CD4-positive, alpha-beta T cell (primary cell): ENCODE measurements around the gene GFY. TPM values are rescaled to one million over a fixed set of nuclear protein-coding genes. Genes with fewer than 3 reads are reported as not detected.
A peak's percentile ranks its signal among the peaks of the same experiment; 100 is the strongest.
"Not testable (repeated sequence)": the region's sequence is repeated elsewhere in the genome, so short reads cannot be mapped to it uniquely, and the experiment has no call there.

Experiments
- ATAC-seq: fragments of 200-7000 bp; cut with Tn5 transposase; one replicate; pipeline ENCODE4 v1.10.0; 2022; ENCODE audit warnings: mild to moderate bottlenecking; ENCODE audit not compliant: poor library complexity
- CTCF ChIA-PET: fragments of 350-600 bp; sonication (Branson Sonifier 250); formaldehyde crosslinking; loops from one replicate; lab custom pipeline; 2021; ENCODE audit warnings: antibody characterized with exemption, inconsistent platforms; lab: Charles Lee
- POLR2A ChIA-PET: fragments of 350-600 bp; sonication (Branson Sonifier 250); formaldehyde crosslinking; loops from one replicate; lab custom pipeline; 2021; ENCODE audit warnings: antibody characterized with exemption, inconsistent platforms; lab: Charles Lee
- DNase-seq, 14 experiments: peaks; one replicate each; pipeline ENCODE4 v3.0.0-alpha.2; 2013 to 2020; ENCODE audit warnings: mixed read lengths in 2 of 14
- H3K27ac ChIP-seq, 2 donors: one replicate each; pipeline versions ENCODE4 v1.5.1 to v1.7.0; 2013; ENCODE audit warnings: low read length in 2 of 2, low read depth in 1 of 2, mild to moderate bottlenecking in 1 of 2
- H3K27me3 ChIP-seq, 2 experiments: 1 replicate in 1 of 2; 2 replicates in 1 of 2; pipeline versions ENCODE4 v1.6.1 to v1.7.0; 2013; ENCODE audit warnings: low read length in 2 of 2, control low read depth in 1 of 2, mild to moderate bottlenecking in 1 of 2, moderate library complexity in 1 of 2; ENCODE audit not compliant: insufficient read depth in 2 of 2, control insufficient read depth in 1 of 2
- H3K36me3 ChIP-seq: one replicate; pipeline ENCODE4 v1.6.1; 2013; ENCODE audit warnings: low read length, control low read depth; ENCODE audit not compliant: insufficient read depth
- H3K4me1 ChIP-seq: one replicate; pipeline ENCODE4 v1.6.1; 2013; ENCODE audit warnings: low read length, control low read depth; ENCODE audit not compliant: insufficient read depth
- H3K4me3 ChIP-seq: one replicate; pipeline ENCODE4 v1.5.1; 2013; ENCODE audit warnings: mild to moderate bottlenecking, low read length, moderate library complexity
- H3K9me3 ChIP-seq, 2 experiments: 1 replicate in 1 of 2; 2 replicates in 1 of 2; pipeline versions ENCODE4 v1.6.1 to v1.7.0; 2013; ENCODE audit warnings: low read length in 2 of 2, mild to moderate bottlenecking in 2 of 2, control low read depth in 1 of 2, moderate library complexity in 1 of 2; ENCODE audit not compliant: control insufficient read depth in 1 of 2, insufficient read depth in 1 of 2
- H3K27ac Mint-ChIP-seq: one replicate; pipeline ENCODE4 v1.8.0; 2020; ENCODE audit warnings: mixed read lengths
- H3K27me3 Mint-ChIP-seq: one replicate; pipeline ENCODE4 v1.8.0; 2021; ENCODE audit warnings: mixed read lengths
- H3K36me3 Mint-ChIP-seq: one replicate; pipeline ENCODE4 v1.8.0; 2021; ENCODE audit warnings: low read depth, mixed read lengths
- H3K4me1 Mint-ChIP-seq: one replicate; pipeline ENCODE4 v1.8.0; 2021; ENCODE audit warnings: low read depth, mixed read lengths
- H3K4me3 Mint-ChIP-seq: one replicate; pipeline ENCODE4 v1.8.0; 2020; ENCODE audit warnings: mild to moderate bottlenecking, mixed read lengths
- H3K9me3 Mint-ChIP-seq: one replicate; pipeline ENCODE4 v1.8.0; 2020; ENCODE audit warnings: mixed read lengths
- CTCF ChIP-seq: fragments of 200-600 bp; IDR thresholded peaks from one replicate; pipeline ENCODE4 v1.8.0; 2022; ENCODE audit warnings: antibody characterized with exemption, mild to moderate bottlenecking
- intact Hi-C, 2 experiments: fragments of 100-400 bp; cut with DNase I in 1 of 2; cut with micrococcal nuclease in 1 of 2; formaldehyde crosslinking; loops; one replicate each; pipeline versions ENCODE4 v1.15.1 to v1.9.0; 2023 to 2025; cut with DNase I, micrococcal nuclease
- total RNA-seq, 174 experiments: library from RNA in 2 of 174; stranded (reverse) in 2 of 174; gene quantifications; one replicate each; pipeline ENCODE4 v1.2.3 and lab custom pipeline; 2021 to 2026

GFY gene
- total RNA-seq, 2 experiments from 2014 or later: not detected

DNA sequence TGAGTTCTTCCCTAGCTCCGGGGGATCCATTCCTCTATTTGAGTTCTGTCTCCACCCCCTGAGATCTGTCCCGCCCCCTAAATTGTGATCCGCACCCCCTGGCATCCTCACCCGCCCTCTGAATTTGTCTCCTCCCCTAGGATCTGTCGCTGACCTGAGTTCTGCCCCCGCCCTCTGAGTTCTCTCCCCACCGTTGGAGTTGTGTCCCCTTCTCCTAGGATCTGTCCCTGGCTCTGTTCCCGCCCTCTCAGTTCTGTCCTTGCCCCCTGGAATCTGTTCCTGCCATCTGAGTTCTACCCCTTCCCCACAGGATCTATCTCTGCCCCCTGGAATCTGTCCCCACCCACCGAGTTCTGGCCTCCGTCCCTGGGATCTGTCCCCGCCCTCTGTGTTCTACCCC lies 17.2 kb downstream of the GFY start:
- H3K36me3 ChIP-seq: peaks cover 10% of the 10 kb centered on the region
- H3K27ac Mint-ChIP-seq: no peak overlapping the region
- intact Hi-C loops: loop anchor here in 1 of 2 experiments (5.0 to 10.0 kb wide), 2 partner anchors 110 to 448 kb away; partner anchors contain the start of genes GYS1 and RUVBL2
- H3K4me1 ChIP-seq: peaks cover 36% of the 10 kb centered on the region
- peak overlapping the region; percentile 85 for H3K4me3 Mint-ChIP-seq
- no peak for TF ChIP-seq CTCF
- CTCF ChIA-PET: interaction anchor here (0.9 to 3.9 kb wide), 6 partner anchors 11 to 51 kb away, joined by 3 to 19 read pairs (median 4); no protein-coding TSS in a partner anchor
- H3K9me3 ChIP-seq: no peaks in the 10 kb centered on the region
- DNase-seq (peak in 2 of 14 experiments; percentile 6 to 55), ATAC-seq (no peak)
- H3K36me3 Mint-ChIP-seq: peaks cover 24% of the 10 kb centered on the region
- POLR2A ChIA-PET: interaction anchor here (1.1 to 1.9 kb wide), 5 partner anchors 11 to 51 kb away, joined by 3 to 6 read pairs (median 4); partner anchors contain the start of gene ALDH16A1
- no peak overlapping the region for H3K27ac ChIP-seq
- no peak overlapping the region for H3K4me3 ChIP-seq
- peaks cover 59% of the 10 kb centered on the region for H3K27me3 Mint-ChIP-seq
- no peaks in the 10 kb centered on the region for H3K9me3 Mint-ChIP-seq
- H3K4me1 Mint-ChIP-seq: peaks cover 36% of the 10 kb centered on the region
- peaks cover 50 to 51% of the 10 kb centered on the region in 2 experiments for H3K27me3 ChIP-seq

- Histone ChIP-seq H3K4me3 (peak overlapping the region; percentile 66), H3K4me1 (peaks cover 41% of the 10 kb centered on the region), H3K27ac (no peak overlapping the region), H3K27me3 (peaks cover 45 to 46% of the 10 kb centered on the region in 2 experiments), H3K9me3 (no peaks in the 10 kb centered on the region), H3K36me3 (peaks cover 11% of the 10 kb centered on the region)
- peaks cover 36% of the 10 kb centered on the region for H3K4me1 Mint-ChIP-seq
- intact Hi-C loops: loop anchor here (1.0 to 10.0 kb wide), 7 partner anchors 8 to 448 kb away; partner anchors contain the start of genes FLT3LG (in 1 of the 2), GYS1 (in 1 of the 2), PIH1D1 (in 1 of the 2) and RUVBL2 (in 1 of the 2)
- POLR2A ChIA-PET: interaction anchor here (0.9 to 1.9 kb wide), 5 partner anchors 28 to 51 kb away, joined by 3 to 6 read pairs (median 4); no protein-coding TSS in a partner anchor
- DNase-seq (peak in 11 of 14 experiments; percentile 25 to 74 (median 51)), ATAC-seq (peak; percentile 28)
- H3K27ac Mint-ChIP-seq: peak overlapping the region; percentile 84
- peaks cover 29% of the 10 kb centered on the region for H3K36me3 Mint-ChIP-seq
- CTCF ChIA-PET: interaction anchor here (0.7 to 3.9 kb wide), 10 partner anchors 9 to 107 kb away, joined by 3 to 19 read pairs (median 4); partner anchors contain the start of genes CD37, FLT3LG and PIH1D1
- H3K9me3 Mint-ChIP-seq: no peaks in the 10 kb centered on the region
- H3K4me3 Mint-ChIP-seq: peak overlapping the region; percentile 85
- H3K27me3 Mint-ChIP-seq: peaks cover 54% of the 10 kb centered on the region
- no peak for TF ChIP-seq CTCF
Observed at GRCh38 chr19:49442771-49443365, 17.7 kb downstream of the GFY start.

DNA sequence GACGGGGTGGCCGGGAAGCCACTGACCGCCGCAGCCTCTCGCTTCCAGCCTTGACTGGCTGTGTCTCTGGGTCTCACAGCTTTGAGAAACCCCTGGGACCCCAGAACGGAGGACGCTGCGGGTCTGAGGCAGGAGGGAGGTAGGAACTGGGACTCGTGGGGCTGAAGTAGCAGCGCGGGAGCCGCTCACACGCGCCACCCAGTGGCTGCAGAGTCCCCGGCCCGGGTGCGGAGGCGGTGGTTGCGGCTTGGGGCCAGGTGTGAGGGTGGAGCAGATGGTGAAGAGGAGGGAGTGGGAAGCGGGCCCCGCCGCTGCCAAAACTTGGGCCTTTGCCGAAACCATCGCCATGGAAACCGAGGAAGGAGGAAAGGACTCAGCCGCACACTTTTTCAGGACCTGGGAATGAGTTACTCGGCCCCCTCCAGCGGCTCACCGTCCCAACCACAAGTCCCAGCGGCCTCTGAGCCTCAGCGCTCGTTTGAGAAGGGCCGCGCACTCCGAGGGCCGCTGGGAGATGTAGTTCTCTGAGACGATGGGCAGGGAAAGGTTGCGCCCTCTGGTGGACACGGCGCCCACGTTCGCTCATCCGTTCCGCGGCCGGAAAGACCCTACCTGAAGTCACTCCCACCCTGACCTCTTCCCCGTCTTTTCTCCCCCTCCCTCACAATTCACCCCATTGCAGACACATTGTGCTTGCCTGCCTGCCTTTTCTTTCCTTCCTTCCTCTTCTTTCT lies 18.3 kb downstream of the GFY start:
- Histone ChIP-seq H3K27ac (no peak overlapping the region), H3K9me3 (no peaks in the 10 kb centered on the region), H3K27me3 (peaks cover 39% of the 10 kb centered on the region in 2 experiments), H3K4me1 (peaks cover 47% of the 10 kb centered on the region), H3K4me3 (peak overlapping the region; percentile 66), H3K36me3 (peaks cover 16% of the 10 kb centered on the region)
- CTCF ChIA-PET: interaction anchor here (0.6 to 3.9 kb wide), 14 partner anchors 8 to 187 kb away, joined by 3 to 19 read pairs (median 4); partner anchors contain the start of genes CD37, FLT3LG and PIH1D1
- peak overlapping the region; percentile 85 for H3K4me3 Mint-ChIP-seq
- POLR2A ChIA-PET: interaction anchor here (0.7 to 1.9 kb wide), 7 partner anchors 26 to 52 kb away, joined by 3 to 5 read pairs (median 3); partner anchors contain the start of gene FLT3LG
- peak overlapping the region; percentile 84 for H3K27ac Mint-ChIP-seq
- peak; percentile 95 for TF ChIP-seq CTCF
- H3K27me3 Mint-ChIP-seq: peaks cover 47% of the 10 kb centered on the region
- DNase-seq: peak; percentile 89 to 96 (median 91)
- ATAC-seq: peak; percentile 89
- intact Hi-C loops: loop anchor here (1.0 to 10.0 kb wide), 7 partner anchors 8 to 449 kb away; partner anchors contain the start of genes FLT3LG (in 1 of the 2), GYS1 (in 1 of the 2), PIH1D1 (in 1 of the 2) and RUVBL2 (in 1 of the 2)
- H3K36me3 Mint-ChIP-seq: peaks cover 34% of the 10 kb centered on the region
- no peaks in the 10 kb centered on the region for H3K9me3 Mint-ChIP-seq
- peaks cover 41% of the 10 kb centered on the region for H3K4me1 Mint-ChIP-seq

DNA sequence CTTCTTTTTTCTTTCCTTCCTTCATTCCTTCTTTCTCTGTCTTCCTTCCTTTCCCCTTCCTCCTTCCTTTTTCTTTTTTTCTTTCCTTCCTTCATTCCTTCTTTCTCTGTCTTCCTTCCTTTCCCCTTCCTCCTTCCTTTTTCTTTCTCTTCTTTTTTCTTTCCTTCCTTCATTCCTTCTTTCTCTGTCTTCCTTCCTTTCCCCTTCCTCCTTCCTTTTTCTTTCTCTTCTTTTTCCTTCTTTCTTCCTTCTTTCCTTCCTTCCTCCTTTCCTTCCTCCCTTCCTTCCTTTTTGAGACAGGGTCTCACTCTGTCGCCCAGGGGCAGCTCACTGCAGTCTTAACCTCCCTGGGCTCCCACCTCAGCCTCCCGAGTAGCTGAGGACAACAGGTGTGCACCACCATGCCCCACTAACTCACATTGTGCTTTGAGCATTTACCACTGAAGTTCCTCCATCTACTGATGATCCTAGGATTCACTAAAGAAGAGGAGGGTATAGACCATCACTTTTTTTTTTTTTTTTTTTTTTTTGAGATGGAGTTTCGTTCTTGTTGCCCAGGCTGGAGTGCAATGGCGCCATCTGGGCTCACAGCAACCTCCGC lies 19.0 kb downstream of the GFY start:
- CTCF ChIA-PET: interaction anchor here (0.6 to 3.9 kb wide), 11 partner anchors 7 to 188 kb away, joined by 3 to 19 read pairs (median 5); partner anchors contain the start of genes FLT3LG and PIH1D1
- POLR2A ChIA-PET: interaction anchor here (0.7 to 1.1 kb wide), 3 partner anchors 25 to 52 kb away, joined by 3 to 5 read pairs (median 3); partner anchors contain the start of gene FLT3LG
- peaks cover 32 to 33% of the 10 kb centered on the region in 2 experiments for H3K27me3 ChIP-seq
- H3K27ac ChIP-seq, H3K9me3 Mint-ChIP-seq, ATAC-seq, H3K4me3 ChIP-seq, DNase-seq, H3K9me3 ChIP-seq: not testable (repeated sequence)
- intact Hi-C loops: loop anchor here in 1 of 2 experiments (5.0 to 10.0 kb wide), 2 partner anchors 112 to 449 kb away; partner anchors contain the start of genes GYS1 and RUVBL2
- H3K36me3 ChIP-seq: peaks cover 23% of the 10 kb centered on the region
- peaks cover 40% of the 10 kb centered on the region for H3K27me3 Mint-ChIP-seq
- H3K36me3 Mint-ChIP-seq: peaks cover 38% of the 10 kb centered on the region
- peak overlapping the region; percentile 84 for H3K27ac Mint-ChIP-seq
- peak overlapping the region; percentile 85 for H3K4me3 Mint-ChIP-seq
- peaks cover 41% of the 10 kb centered on the region for H3K4me1 Mint-ChIP-seq
- H3K4me1 ChIP-seq: peaks cover 51% of the 10 kb centered on the region
